Testis (tissue), 3 donors: ENCODE results near the gene TGM6. TPM values are rescaled to one million over a fixed set of nuclear protein-coding genes. Genes with fewer than 3 reads are reported as not detected.

Experiments
- DNase-seq: peaks from one replicate; pipeline ENCODE4 v3.0.0-alpha.2; 2019
- H3K27ac ChIP-seq, 2 donors: fragments of 200-600 bp; sonication (generic); one replicate each; pipeline ENCODE4 v1.5.1; 2019
- H3K27me3 ChIP-seq: fragments of 200-600 bp; sonication (generic); one replicate; pipeline ENCODE4 v1.5.1; 2019
- H3K36me3 ChIP-seq: fragments of 200-600 bp; sonication (generic); one replicate; pipeline ENCODE4 v1.5.1; 2017; ENCODE audit warnings: low read depth; ENCODE audit errors: missing control alignments
- H3K4me1 ChIP-seq: fragments of 200-600 bp; sonication (generic); one replicate; pipeline ENCODE4 v1.5.1; 2019
- H3K4me3 ChIP-seq, 2 donors: fragments of 200-600 bp; sonication (generic); one replicate each; pipeline ENCODE4 v1.5.1; 2017 to 2019
- H3K9me3 ChIP-seq: fragments of 200-600 bp; sonication (generic); one replicate; pipeline ENCODE4 v1.5.1; 2017
- CTCF ChIP-seq, 3 experiments: fragments of 450-650 bp in 2 of 3; fragments of 200-600 bp in 1 of 3; sonication (generic) in 1 of 3; IDR thresholded peaks; one replicate each; pipeline ENCODE4 v1.5.1; 2016 to 2019; ENCODE audit warnings: antibody characterized with exemption in 3 of 3, mild to moderate bottlenecking in 2 of 3, moderate library complexity in 1 of 3
- POLR2A ChIP-seq: fragments of 450-650 bp; IDR thresholded peaks from one replicate; pipeline ENCODE4 v1.6.1; 2017; ENCODE audit warnings: antibody characterized with exemption, mild to moderate bottlenecking, moderate library complexity
- WGBS, 2 donors: methylation state at CpG; one replicate each; pipeline ENCODE4 v1.1.5; 2018; 5-methylcytosine and 5-hydroxymethylcytosine counted together
- intact Hi-C: fragments of 100-400 bp; cut with DNase I; formaldehyde crosslinking; loops from one replicate; pipeline ENCODE4 v1.15.1; 2023; ENCODE audit warnings: low total_unique reads
- polyA plus RNA-seq: library from polyadenylated mRNA; stranded (reverse); fragments of 350-450 nt; fragmentation: Illumina TruSeq; extraction: RNeasy Lipid Tissue Mini Kit (QIAGEN cat#74804); gene quantifications from one replicate; pipeline ENCODE4 v1.2.3, GENCODE V29; 2014; ENCODE audit warnings: low read depth, low replicate concordance; ENCODE audit not compliant: insufficient read depth
- total RNA-seq, 2 donors: library from RNA; depleted of rRNA; stranded (reverse); fragments of >200 nt; gene quantifications; one replicate each; pipeline ENCODE4 v1.2.3, GENCODE V29; 2016

Gene TGM6
- total and polyA plus RNA-seq, 3 donors from 2014 or later = not detected

- 88 to 96% methylated on average over 2 of the region's 2 CpGs for WGBS, 2 donors
- no peaks in the 10 kb centered on the region for H3K27me3 ChIP-seq
- H3K27ac ChIP-seq = no peak overlapping the region
- TF ChIP-seq CTCF (IDR thresholded peaks at IDR 0.05) = no peak
- TF ChIP-seq POLR2A = no peak
- no peak overlapping the region for H3K4me3 ChIP-seq
- intact Hi-C loops = no loop called here
- no peak for DNase-seq
- no peaks in the 10 kb centered on the region for H3K36me3 ChIP-seq
- no peaks in the 10 kb centered on the region for H3K9me3 ChIP-seq
- no peaks in the 10 kb centered on the region for H3K4me1 ChIP-seq
These were observed 15.6 kb upstream of the TGM6 start for GRCh38 chr20:2365091-2365490.

GRCh38 chr20:2365666-2366065, 15.0 kb upstream of the TGM6 start:
- Histone ChIP-seq H3K36me3 (no peaks in the 10 kb centered on the region), H3K4me3 (no peak overlapping the region), H3K27ac (no peak overlapping the region), H3K27me3 (no peaks in the 10 kb centered on the region), H3K4me1 (no peaks in the 10 kb centered on the region), H3K9me3 (no peaks in the 10 kb centered on the region)
- no peak for DNase-seq
- TF ChIP-seq POLR2A = no peak
- no peak for TF ChIP-seq CTCF (IDR thresholded peaks at IDR 0.05)
- 81 to 90% methylated on average over 3 of the region's 3 CpGs for WGBS, 2 donors
- intact Hi-C loops = no loop called here

GRCh38 chr20:2368621-2369020, 12.1 kb upstream of the TGM6 start:
- Histone ChIP-seq H3K4me3 (no peak overlapping the region), H3K4me1 (no peaks in the 10 kb centered on the region), H3K27me3 (no peaks in the 10 kb centered on the region), H3K27ac (no peak overlapping the region), H3K9me3 (no peaks in the 10 kb centered on the region), H3K36me3 (no peaks in the 10 kb centered on the region)
- no peak for TF ChIP-seq CTCF (IDR thresholded peaks at IDR 0.05)
- no peak for TF ChIP-seq POLR2A
- DNase-seq = no peak
- intact Hi-C loops = no loop called here
- 39 to 46% methylated on average over 1 of the region's 1 CpG for WGBS, 2 donors

GRCh38 chr20:2373098-2373497, 7.6 kb upstream of the TGM6 start:
- TF ChIP-seq POLR2A = no peak
- no peak for TF ChIP-seq CTCF (IDR thresholded peaks at IDR 0.05)
- Histone ChIP-seq H3K27ac (no peak overlapping the region), H3K4me3 (no peak overlapping the region), H3K27me3 (no peaks in the 10 kb centered on the region), H3K36me3 (no peaks in the 10 kb centered on the region), H3K9me3 (no peaks in the 10 kb centered on the region), H3K4me1 (no peaks in the 10 kb centered on the region)
- DNase-seq = no peak
- intact Hi-C loops = no loop called here

GRCh38 chr20:2374346-2375125, 6.2 kb upstream of the TGM6 start:
- intact Hi-C loops = no loop called here
- Histone ChIP-seq H3K4me3 (no peak overlapping the region), H3K27me3 (no peaks in the 10 kb centered on the region), H3K4me1 (no peaks in the 10 kb centered on the region), H3K27ac (no peak overlapping the region), H3K36me3 (no peaks in the 10 kb centered on the region), H3K9me3 (no peaks in the 10 kb centered on the region)
- no peak for DNase-seq
- 79 to 92% methylated on average over 7 to 9 of the region's 9 CpGs for WGBS, 2 donors
- TF ChIP-seq POLR2A (no peak), CTCF (IDR thresholded peaks at IDR 0.05) (no peak)
